HepG2 (cell line): ENCODE measurements around the gene CHTF18. TPM values are rescaled to one million over a fixed set of nuclear protein-coding genes. Genes with fewer than 3 reads are reported as not detected.

Experiments
- AFF4 ChIP-seq: sonication (generic); formaldehyde crosslinking; IDR thresholded peaks from 2 replicates; pipeline ENCODE4 v1.4.0; 2020; ENCODE audit warnings: missing genetic modification reagents
- HOXA3 ChIP-seq: sonication (generic); formaldehyde crosslinking; IDR thresholded peaks from 2 replicates; pipeline ENCODE4 v1.5.0; 2020; ENCODE audit warnings: missing genetic modification reagents
- NR2F1 ChIP-seq, 2 experiments: fragments of 450-650 bp in 1 of 2; formaldehyde crosslinking in 1 of 2; IDR thresholded peaks; 2 replicates each; pipeline versions ENCODE4 v1.5.0 to v1.6.1; 2016 to 2020; ENCODE audit warnings: mild to moderate bottlenecking in 1 of 2, missing compliant biosample characterization in 1 of 2, missing genetic modification reagents in 1 of 2, moderate library complexity in 1 of 2
- NR2F6 ChIP-seq, 2 experiments: IDR thresholded peaks; 2 replicates each; pipeline ENCODE4 v1.6.1; 2016; ENCODE audit warnings: antibody characterized with exemption in 1 of 2, mild to moderate bottlenecking in 1 of 2
- RFX5 ChIP-seq: IDR thresholded peaks from 2 replicates; pipeline ENCODE4 v1.6.1; 2011; ENCODE audit warnings: low read depth, low read length, improper control_type of control experiment
- TFDP2 ChIP-seq: sonication (generic); formaldehyde crosslinking; IDR thresholded peaks from 2 replicates; pipeline ENCODE4 v1.4.0; 2020; ENCODE audit warnings: missing genetic modification reagents
- XBP1 ChIP-seq: sonication (generic); formaldehyde crosslinking; IDR thresholded peaks from 2 replicates; pipeline ENCODE4 v1.5.0; 2020; ENCODE audit warnings: missing genetic modification reagents
- XRCC5 ChIP-seq: fragments of 200-400 bp; formaldehyde crosslinking; optimal IDR thresholded peaks from 2 replicates; pipeline ENCODE3; 2017; ENCODE audit warnings: mild to moderate bottlenecking, low read length
- ZC3H4 ChIP-seq: sonication (generic); formaldehyde crosslinking; IDR thresholded peaks from 2 replicates; pipeline ENCODE4 v1.4.0; 2020; ENCODE audit warnings: missing genetic modification reagents, borderline replicate concordance
- ZNF407 ChIP-seq: sonication (generic); formaldehyde crosslinking; IDR thresholded peaks from one replicate; pipeline ENCODE4 v1.5.1; 2020; ENCODE audit warnings: mild to moderate bottlenecking, missing genetic modification reagents; ENCODE audit errors: not compliant biosample characterization
- ZNF761 ChIP-seq: sonication (generic); formaldehyde crosslinking; conservative IDR thresholded peaks from 2 replicates; pipeline ENCODE4 v1.4.0; 2020; ENCODE audit warnings: mild to moderate bottlenecking, missing genetic modification reagents
- ZSCAN25 ChIP-seq: sonication (generic); formaldehyde crosslinking; IDR thresholded peaks from 2 replicates; pipeline ENCODE4 v1.8.0; 2022; ENCODE audit warnings: mild to moderate bottlenecking, missing genetic modification reagents
- polyA plus RNA-seq, 8 experiments: library from polyadenylated mRNA; depleted of rRNA in 3 of 8; stranded (reverse) in 7 of 8; unstranded in 1 of 8; fragments of >200 nt; fragmentation: Illumina TruSeq in 4 of 8; extraction: Trizol in 4 of 8; gene quantifications; 2 replicates each; pipeline versions ENCODE4 v1.2.1 to v1.2.3, GENCODE V29; 2011 to 2016; ENCODE audit warnings: low read depth in 4 of 8, missing spikeins in 1 of 8, mixed read lengths in 1 of 8; ENCODE audit not compliant: insufficient read depth in 1 of 8
- total RNA-seq, 5 experiments: library from RNA; depleted of rRNA; stranded (reverse); fragments of >200 nt; fragmentation: Illumina TruSeq; extraction: Trizol; gene quantifications; 2 replicates each; pipeline ENCODE4 v1.2.3, GENCODE V29; 2016; ENCODE audit warnings: low read depth in 1 of 5
- TF ChIP-seq, protein P1 (sequence below), 2 experiments: sonication (generic) in 1 of 2; formaldehyde crosslinking in 1 of 2; IDR thresholded peaks; 2 replicates each; pipeline versions ENCODE4 v1.4.0 to v1.6.1; 2018 to 2020; ENCODE audit warnings: missing genetic modification reagents in 2 of 2, borderline replicate concordance in 1 of 2, low read depth in 1 of 2, mild to moderate bottlenecking in 1 of 2, missing biosample characterization in 1 of 2

The CHTF18 gene
- total and polyA plus RNA-seq, 2 of the 13 experiments (the other 11 are each of a cell fraction or from before 2014, with no cell fraction given): 8.6 to 22.9 TPM

GRCh38 chr16:813204-813915, 24.9 kb downstream of the CHTF18 start (continued):
- TF ChIP-seq TFDP2 (CRISPR knock-in tag): no peak
- no peak for TF ChIP-seq NR2F6 (IDR thresholded peaks at IDR 0.05)
- TF ChIP-seq NR2F6 (CRISPR knock-in tag; IDR thresholded peaks at IDR 0.05): peak; percentile 51; the same call in 1 of the 2 replicates
- no peak for TF ChIP-seq XBP1
- TF ChIP-seq ZSCAN25: no peak
- TF ChIP-seq ZNF407: no peak
- TF ChIP-seq AFF4 (CRISPR knock-in tag): no peak
- TF ChIP-seq RFX5: no peak
- TF ChIP-seq ZNF761 (CRISPR knock-in tag): no peak
- no peak for TF ChIP-seq NR2F1 (CRISPR knock-in tag; IDR thresholded peaks at IDR 0.05)
- peak; percentile 27 for TF ChIP-seq XRCC5
- no peak for TF ChIP-seq ZC3H4 (CRISPR knock-in tag)
- no peak for TF ChIP-seq HOXA3 (CRISPR knock-in tag)
- TF ChIP-seq, protein P1, sequence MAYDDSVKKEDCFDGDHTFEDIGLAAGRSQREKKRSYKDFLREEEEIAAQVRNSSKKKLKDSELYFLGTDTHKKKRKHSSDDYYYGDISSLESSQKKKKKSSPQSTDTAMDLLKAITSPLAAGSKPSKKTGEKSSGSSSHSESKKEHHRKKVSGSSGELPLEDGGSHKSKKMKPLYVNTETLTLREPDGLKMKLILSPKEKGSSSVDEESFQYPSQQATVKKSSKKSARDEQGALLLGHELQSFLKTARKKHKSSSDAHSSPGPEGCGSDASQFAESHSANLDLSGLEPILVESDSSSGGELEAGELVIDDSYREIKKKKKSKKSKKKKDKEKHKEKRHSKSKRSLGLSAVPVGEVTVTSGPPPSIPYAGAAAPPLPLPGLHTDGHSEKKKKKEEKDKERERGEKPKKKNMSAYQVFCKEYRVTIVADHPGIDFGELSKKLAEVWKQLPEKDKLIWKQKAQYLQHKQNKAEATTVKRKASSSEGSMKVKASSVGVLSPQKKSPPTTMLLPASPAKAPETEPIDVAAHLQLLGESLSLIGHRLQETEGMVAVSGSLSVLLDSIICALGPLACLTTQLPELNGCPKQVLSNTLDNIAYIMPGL (CRISPR knock-in tag; IDR thresholded peaks at IDR 0.05; ENCODE audit: borderline replicate concordance in 1 of 2, low read depth in 1 of 2): no peak
